Upper lobe of left lung (tissue), 6 donors: ENCODE results near the gene SLC16A8. TPM values are rescaled to one million over a fixed set of nuclear protein-coding genes. Genes with fewer than 3 reads are reported as not detected.
"Not testable (repeated sequence)": the region's sequence is repeated elsewhere in the genome, so short reads cannot be mapped to it uniquely, and the experiment has no call there.

ENCODE experiments used
- ATAC-seq, 2 donors: fragments of 200-7000 bp; cut with Tn5 transposase; one replicate each; pipeline ENCODE4 v1.9.1; 2022; ENCODE audit warnings: mild to moderate bottlenecking in 2 of 2, moderate library complexity in 2 of 2; ENCODE audit not compliant: low FRiP score in 2 of 2
- DNase-seq, 2 donors: peaks; one replicate each; pipeline ENCODE4 v3.0.0-alpha.2; 2019 to 2020
- H3K27ac ChIP-seq, 4 donors: fragments of 200-600 bp; sonication (generic); one replicate each; pipeline ENCODE4 v1.5.1; 2016 to 2019
- H3K27me3 ChIP-seq, 4 donors: fragments of 200-600 bp; sonication (generic); one replicate each; pipeline ENCODE4 v1.5.1; 2017 to 2019
- H3K36me3 ChIP-seq, 4 donors: fragments of 200-600 bp; sonication (generic); one replicate each; pipeline ENCODE4 v1.5.1; 2016 to 2019
- H3K4me1 ChIP-seq, 4 donors: fragments of 200-600 bp; sonication (generic); one replicate each; pipeline ENCODE4 v1.5.1; 2018 to 2019
- H3K4me3 ChIP-seq, 4 donors: fragments of 200-600 bp; sonication (generic); one replicate each; pipeline ENCODE4 v1.5.1; 2017 to 2019; ENCODE audit warnings: mild to moderate bottlenecking in 2 of 4, moderate library complexity in 1 of 4
- H3K9me3 ChIP-seq, 4 donors: fragments of 200-600 bp; sonication (generic); one replicate each; pipeline ENCODE4 v1.5.1; 2018 to 2019
- EP300 ChIP-seq, 4 donors: sonication (generic); formaldehyde crosslinking; IDR thresholded peaks; one replicate each; pipeline ENCODE4 v1.5.1; 2017; ENCODE audit warnings: antibody characterized with exemption in 4 of 4, control low read depth in 2 of 4
- POLR2A ChIP-seq, 4 donors: fragments of 450-650 bp; IDR thresholded peaks; one replicate each; pipeline ENCODE4 v1.5.1; 2016 to 2017; ENCODE audit warnings: antibody characterized with exemption in 4 of 4, mild to moderate bottlenecking in 2 of 4
- POLR2AphosphoS5 ChIP-seq, 2 donors: sonication (generic); formaldehyde crosslinking; IDR thresholded peaks; one replicate each; pipeline ENCODE4 v1.5.1; 2017; ENCODE audit warnings: antibody characterized with exemption in 2 of 2
- WGBS, 2 donors: methylation state at CpG; one replicate each; pipeline ENCODE4 v1.1.5; 2017 to 2018; 5-methylcytosine and 5-hydroxymethylcytosine counted together
- total RNA-seq, 6 donors: library from RNA; depleted of rRNA in 4 of 6; stranded (reverse); fragments of >200 nt in 4 of 6; gene quantifications; one replicate each; pipeline versions ENCODE4 v1.1.0 to v1.2.1, GENCODE V29; 2016 to 2021
- TF ChIP-seq, protein P1 (sequence below), 6 experiments: fragments of 450-650 bp in 4 of 6; fragments of 200-600 bp in 2 of 6; sonication (generic) in 2 of 6; IDR thresholded peaks; one replicate each; pipeline ENCODE4 v1.5.1; 2016 to 2019; ENCODE audit warnings: antibody characterized with exemption in 6 of 6
- donor health status: DM: no; HTN: no; CAD: no; lungs with moderate emphysema.
- donor health status: DM: no; HTN: yes; CAD: no; lungs with severe emphysema.

SLC16A8 gene
- total RNA-seq, 6 donors from 2014 or later: 0.26 to 6.3 (median 0.73) TPM; not detected in 2

DNA sequence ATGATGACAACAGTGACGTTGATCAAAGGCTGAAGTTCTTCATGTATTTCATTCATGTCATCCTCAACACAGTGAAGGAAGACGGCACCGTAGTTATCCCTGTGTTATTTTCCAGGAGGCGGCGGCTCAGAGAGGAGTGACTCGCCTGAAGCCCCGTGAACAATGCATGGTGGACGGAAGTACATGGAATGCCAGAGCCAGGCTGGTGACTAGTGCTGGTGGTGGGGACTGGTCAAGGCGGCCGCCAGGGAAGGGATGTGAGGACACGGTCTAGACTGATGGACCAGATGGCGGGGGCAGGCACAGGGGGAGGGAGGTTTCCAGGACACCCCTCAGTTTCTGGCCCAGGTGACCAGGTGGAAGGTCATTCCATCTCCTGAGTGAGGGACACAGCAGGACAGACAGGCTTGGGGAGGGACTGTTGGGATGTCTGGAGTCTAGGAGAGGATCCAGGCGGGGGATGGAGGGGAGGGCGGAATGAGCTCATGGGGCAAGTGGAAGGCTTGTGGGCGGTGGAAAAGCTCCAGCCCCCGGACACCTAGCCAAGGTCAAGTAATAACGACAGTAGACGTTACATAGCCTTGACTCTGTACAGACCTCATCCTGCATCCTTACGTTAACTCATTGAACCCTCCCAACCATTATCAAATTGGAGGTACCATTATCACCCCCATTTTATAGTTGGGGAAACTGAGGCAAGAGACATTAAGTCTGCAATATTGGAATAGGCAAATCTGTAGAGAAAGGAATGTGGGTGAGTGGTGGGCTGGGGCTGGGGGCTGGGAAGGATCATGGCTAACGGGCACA is 42.8 kb downstream of the SLC16A8 start:
- DNase-seq (no peak), ATAC-seq (no peak)
- no peak for TF ChIP-seq EP300 (IDR thresholded peaks at IDR 0.05)
- no peak for TF ChIP-seq POLR2AphosphoS5 (IDR thresholded peaks at IDR 0.05)
- no peak for TF ChIP-seq POLR2A (IDR thresholded peaks at IDR 0.05)
- TF ChIP-seq, protein P1, sequence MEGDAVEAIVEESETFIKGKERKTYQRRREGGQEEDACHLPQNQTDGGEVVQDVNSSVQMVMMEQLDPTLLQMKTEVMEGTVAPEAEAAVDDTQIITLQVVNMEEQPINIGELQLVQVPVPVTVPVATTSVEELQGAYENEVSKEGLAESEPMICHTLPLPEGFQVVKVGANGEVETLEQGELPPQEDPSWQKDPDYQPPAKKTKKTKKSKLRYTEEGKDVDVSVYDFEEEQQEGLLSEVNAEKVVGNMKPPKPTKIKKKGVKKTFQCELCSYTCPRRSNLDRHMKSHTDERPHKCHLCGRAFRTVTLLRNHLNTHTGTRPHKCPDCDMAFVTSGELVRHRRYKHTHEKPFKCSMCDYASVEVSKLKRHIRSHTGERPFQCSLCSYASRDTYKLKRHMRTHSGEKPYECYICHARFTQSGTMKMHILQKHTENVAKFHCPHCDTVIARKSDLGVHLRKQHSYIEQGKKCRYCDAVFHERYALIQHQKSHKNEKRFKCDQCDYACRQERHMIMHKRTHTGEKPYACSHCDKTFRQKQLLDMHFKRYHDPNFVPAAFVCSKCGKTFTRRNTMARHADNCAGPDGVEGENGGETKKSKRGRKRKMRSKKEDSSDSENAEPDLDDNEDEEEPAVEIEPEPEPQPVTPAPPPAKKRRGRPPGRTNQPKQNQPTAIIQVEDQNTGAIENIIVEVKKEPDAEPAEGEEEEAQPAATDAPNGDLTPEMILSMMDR (IDR thresholded peaks at IDR 0.05): no peak
- Histone ChIP-seq H3K4me1 (peaks cover 6 to 14% (median 10%) of the 10 kb centered on the region in 4 donors), H3K4me3 (no peak overlapping the region), H3K27me3 (no peaks in the 10 kb centered on the region), H3K27ac (no peak overlapping the region), H3K9me3 (no peaks in the 10 kb centered on the region), H3K36me3 (no peaks in the 10 kb centered on the region)
- WGBS, 2 donors: 89 to 91% methylated on average over 20 of the region's 20 CpGs

DNA sequence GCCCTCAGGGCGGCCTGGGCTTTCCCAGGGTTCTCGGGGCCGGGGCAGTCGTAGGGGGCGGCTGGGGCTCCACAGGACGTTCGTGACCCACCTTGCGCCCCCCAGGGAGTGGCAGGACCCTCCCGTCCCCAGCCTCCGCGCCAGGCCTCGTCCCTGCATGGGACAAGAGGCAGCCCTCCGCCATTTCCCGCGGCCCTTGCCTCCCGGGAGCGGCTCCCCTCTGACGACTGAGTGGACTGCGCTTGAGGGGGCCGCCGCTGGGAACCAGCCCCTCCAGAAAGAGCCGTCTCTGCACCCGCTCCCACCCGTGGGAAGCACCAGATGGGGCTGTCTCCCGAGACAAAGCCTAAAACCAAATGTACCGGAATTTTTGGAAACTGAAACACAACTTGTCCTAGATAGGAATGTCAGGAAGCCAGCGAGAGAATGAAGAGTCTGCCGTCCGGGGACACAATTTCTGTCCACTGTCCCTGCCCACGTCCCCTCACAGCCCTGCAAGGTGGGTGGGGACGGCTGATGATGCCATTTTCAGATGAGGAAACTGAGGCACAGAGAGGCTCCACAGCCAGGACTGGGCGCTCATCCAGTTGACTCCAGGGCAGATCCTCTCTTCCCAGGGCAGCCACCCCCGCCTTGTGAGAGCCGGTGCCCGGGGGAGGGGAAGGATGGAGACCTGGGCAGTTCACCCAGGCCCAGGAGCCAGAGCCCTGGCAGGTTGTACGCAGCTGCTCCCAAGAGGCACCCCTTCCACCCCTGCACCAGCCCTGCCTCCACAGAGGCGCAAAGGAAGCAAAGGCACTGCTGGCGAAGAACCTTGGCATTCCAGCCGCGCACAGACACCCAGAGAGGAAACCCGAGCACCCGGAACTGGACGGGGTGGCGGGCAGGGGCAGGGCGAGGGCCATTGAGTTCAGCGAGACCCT is 44.8 kb downstream of the SLC16A8 start:
- ATAC-seq: no peak
- TF ChIP-seq POLR2AphosphoS5 (IDR thresholded peaks at IDR 0.05) (no peak), POLR2A (IDR thresholded peaks at IDR 0.05) (no peak), EP300 (IDR thresholded peaks at IDR 0.05) (no peak)
- TF ChIP-seq, protein P1 (IDR thresholded peaks at IDR 0.05): no peak
- H3K27ac ChIP-seq: peak overlapping the region in 3 of 4 donors; percentile 53 to 62 (median 60)
- H3K4me3 ChIP-seq: no peak overlapping the region
- peaks cover 14 to 22% (median 18%) of the 10 kb centered on the region in 4 donors for H3K4me1 ChIP-seq
- 78 to 86% methylated on average over 33 to 43 of the region's 46 CpGs for WGBS, 2 donors
- peak in 1 of 2 donors; percentile 80 for DNase-seq
- no peaks in the 10 kb centered on the region for H3K27me3 ChIP-seq
- H3K9me3 ChIP-seq: no peaks in the 10 kb centered on the region
- H3K36me3 ChIP-seq: no peaks in the 10 kb centered on the region

DNA sequence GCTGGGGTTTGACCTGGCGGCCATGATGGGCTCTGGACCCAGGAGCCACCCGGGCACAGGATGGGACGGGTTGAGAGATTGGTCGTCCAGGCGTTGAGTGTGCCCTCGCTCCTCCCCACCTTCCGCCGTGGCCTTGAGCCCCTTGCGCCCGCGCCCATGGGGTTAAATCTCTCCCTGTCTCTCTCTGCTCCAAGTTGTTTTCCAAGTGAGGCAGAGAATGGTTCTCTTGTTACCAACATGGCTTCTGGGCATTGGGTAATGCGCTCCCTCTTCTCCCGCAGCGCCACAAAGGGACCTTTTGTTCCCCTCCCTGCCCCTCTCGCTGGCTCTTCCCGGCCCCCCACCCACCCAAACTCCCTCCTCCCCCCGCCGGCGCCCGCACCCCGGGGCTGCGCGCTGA is 45.6 kb downstream of the SLC16A8 start:
- TF ChIP-seq POLR2A (IDR thresholded peaks at IDR 0.05) (no peak), POLR2AphosphoS5 (IDR thresholded peaks at IDR 0.05) (no peak), EP300 (IDR thresholded peaks at IDR 0.05) (no peak)
- TF ChIP-seq, protein P1 (IDR thresholded peaks at IDR 0.05): no peak
- H3K4me3 ChIP-seq: no peak overlapping the region
- peak overlapping the region in 3 of 4 donors; percentile 53 to 62 (median 60) for H3K27ac ChIP-seq
- peaks cover 20 to 29% (median 25%) of the 10 kb centered on the region in 4 donors for H3K4me1 ChIP-seq
- no peaks in the 10 kb centered on the region for H3K36me3 ChIP-seq
- H3K9me3 ChIP-seq: no peaks in the 10 kb centered on the region
- ATAC-seq (no peak), DNase-seq (no peak)
- 95 to 97% methylated on average over 19 to 23 of the region's 23 CpGs for WGBS, 2 donors
- H3K27me3 ChIP-seq: no peaks in the 10 kb centered on the region

DNA sequence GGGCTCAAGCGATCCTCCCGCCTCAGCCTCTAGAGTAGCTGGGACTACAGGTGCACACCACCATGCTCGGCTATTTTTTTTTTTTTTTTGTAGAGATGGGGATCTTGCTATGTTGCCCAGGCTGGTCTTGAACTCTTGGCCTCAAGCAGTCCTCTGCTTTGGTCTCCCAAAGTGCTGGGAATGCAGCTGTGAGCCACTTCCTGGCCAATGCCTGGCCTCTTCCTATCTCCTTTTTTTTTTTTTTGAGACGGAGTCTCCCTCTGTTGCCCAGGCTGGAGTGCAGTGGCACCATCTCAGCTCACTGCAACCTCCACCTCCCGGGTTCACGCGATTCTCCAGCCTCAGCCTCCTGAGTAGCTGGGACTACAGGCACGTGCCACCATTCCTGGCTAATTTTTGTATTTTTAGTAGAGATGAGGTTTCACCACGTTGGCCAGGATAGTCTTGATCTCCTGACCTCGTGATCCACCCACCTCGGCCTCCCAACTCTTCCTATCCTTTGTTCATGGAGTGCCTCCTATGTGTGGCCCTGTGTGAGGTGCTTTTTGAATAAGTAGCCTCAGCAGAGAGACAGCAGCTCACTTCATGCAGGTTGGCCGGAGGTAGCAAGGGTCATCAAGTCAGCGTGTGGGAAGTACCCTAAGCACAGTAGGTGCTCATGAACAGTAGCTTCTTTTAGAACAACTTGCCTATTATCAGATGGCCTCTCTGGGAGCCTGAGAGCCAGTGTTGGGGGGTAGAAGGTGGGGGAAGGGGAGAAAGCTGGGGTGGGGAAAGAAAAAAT is 46.4 kb downstream of the SLC16A8 start:
- DNase-seq, H3K36me3 ChIP-seq, H3K9me3 ChIP-seq, H3K4me3 ChIP-seq, H3K27me3 ChIP-seq, ATAC-seq: not testable (repeated sequence)
- H3K27ac ChIP-seq: peak overlapping the region in 2 of 4 donors; percentile 60 to 62
- 83 to 92% methylated on average over 13 of the region's 13 CpGs for WGBS, 2 donors
- peaks cover 27 to 30% (median 28%) of the 10 kb centered on the region in 4 donors for H3K4me1 ChIP-seq
